Hindlimb muscle (tissue), 1 donor: ENCODE data around the gene POLRMT. TPM values are rescaled to one million over a fixed set of nuclear protein-coding genes. Genes with fewer than 3 reads are reported as not detected.

Source experiments
- DNase-seq: peaks from one replicate; pipeline ENCODE4 v3.0.0-alpha.2; 2013
- polyA plus RNA-seq: library from polyadenylated mRNA; unstranded; fragments of 120-200 nt; gene quantifications from one replicate; pipeline ENCODE4 v1.2.1, GENCODE V29; 2013; ENCODE audit not compliant: insufficient read length

POLRMT gene
- polyA plus RNA-seq, 1 donor = 36.0 TPM

- DNase-seq = peak; percentile 91
Observed at GRCh38 chr19:662962-663681, 29.8 kb upstream of the POLRMT start, which contains the start of gene RNF126. RNF126 (minus strand) TSS chr19:663214; CDS start chr19:663121, 93 bp downstream.

- DNase-seq = no peak
Observed at GRCh38 chr19:662207-662961, 29.0 kb upstream of the POLRMT start.

GRCh38 chr19:661427-662196 lies 28.3 kb upstream of the POLRMT start:
- DNase-seq = no peak

GRCh38 chr19:660793-661426 lies 27.6 kb upstream of the POLRMT start:
- no peak for DNase-seq

GRCh38 chr19:658916-659839 lies 25.8 kb upstream of the POLRMT start:
- DNase-seq = no peak

- DNase-seq = no peak
Observed at GRCh38 chr19:658059-658839, 24.9 kb upstream of the POLRMT start.

- DNase-seq = no peak
Observed at GRCh38 chr19:657611-658010, 24.3 kb upstream of the POLRMT start.

- DNase-seq = no peak
Observed at GRCh38 chr19:656751-657559, 23.6 kb upstream of the POLRMT start.

- DNase-seq = no peak
Observed at GRCh38 chr19:655691-656090, 22.4 kb upstream of the POLRMT start.

GRCh38 chr19:653425-653824 lies 20.1 kb upstream of the POLRMT start:
- DNase-seq = no peak

GRCh38 chr19:652467-653389 lies 19.4 kb upstream of the POLRMT start:
- no peak for DNase-seq

- DNase-seq = no peak
Observed at GRCh38 chr19:651991-652390, 18.7 kb upstream of the POLRMT start.

- no peak for DNase-seq
Observed at GRCh38 chr19:651114-651818, 17.9 kb upstream of the POLRMT start.

GRCh38 chr19:650121-650520 lies 16.8 kb upstream of the POLRMT start:
- DNase-seq = no peak

- no peak for DNase-seq
Observed at GRCh38 chr19:648904-649801, 15.8 kb upstream of the POLRMT start.

- DNase-seq = no peak
Observed at GRCh38 chr19:648305-648704, 15.0 kb upstream of the POLRMT start.
